Breast epithelium (tissue), 4 donors: ENCODE results near the gene SEMA3C. TPM values are rescaled to one million over a fixed set of nuclear protein-coding genes. Genes with fewer than 3 reads are reported as not detected.

Experiments
- DNase-seq, 2 donors: peaks; one replicate each; pipeline ENCODE4 v3.0.0-alpha.2; 2019; ENCODE audit warnings: low spot score in 2 of 2
- H3K27ac ChIP-seq, 2 donors: fragments of 200-600 bp; sonication (generic) in 1 of 2; one replicate each; pipeline ENCODE4 v1.5.1; 2016 to 2019; ENCODE audit warnings: mild to moderate bottlenecking in 1 of 2
- H3K27me3 ChIP-seq, 2 donors: fragments of 200-600 bp; sonication (generic) in 1 of 2; one replicate each; pipeline versions ENCODE4 v1.5.1 to v1.6.0; 2017 to 2019; ENCODE audit warnings: control low read depth in 1 of 2, mild to moderate bottlenecking in 1 of 2
- H3K36me3 ChIP-seq: fragments of 200-600 bp; one replicate; pipeline ENCODE4 v1.5.1; 2019
- H3K4me1 ChIP-seq, 2 donors: fragments of 200-600 bp; sonication (generic); one replicate each; pipeline ENCODE4 v1.5.1; 2016 to 2019; ENCODE audit warnings: control low read depth in 1 of 2
- H3K4me3 ChIP-seq, 3 donors: fragments of 200-600 bp; sonication (generic); 1 replicate in 2 of 3; 2 replicates in 1 of 3; pipeline ENCODE4 v1.5.1; 2016 to 2019; ENCODE audit warnings: mild to moderate bottlenecking in 3 of 3, moderate library complexity in 2 of 3
- H3K9me3 ChIP-seq, 2 donors: fragments of 200-600 bp; sonication (generic) in 1 of 2; one replicate each; pipeline ENCODE4 v1.5.1; 2016 to 2019; ENCODE audit warnings: control low read depth in 1 of 2
- CTCF ChIP-seq, 3 donors: fragments of 450-650 bp; IDR thresholded peaks; one replicate each; pipeline ENCODE4 v1.5.1; 2016 to 2017; ENCODE audit warnings: antibody characterized with exemption in 3 of 3, mild to moderate bottlenecking in 3 of 3, moderate library complexity in 3 of 3
- POLR2A ChIP-seq: fragments of 450-650 bp; IDR thresholded peaks from one replicate; pipeline ENCODE4 v1.6.1; 2016; ENCODE audit warnings: antibody characterized with exemption, mild to moderate bottlenecking, moderate library complexity
- POLR2AphosphoS5 ChIP-seq, 3 donors: sonication (generic); formaldehyde crosslinking; IDR thresholded peaks; one replicate each; pipeline ENCODE4 v1.6.1; 2017; ENCODE audit warnings: antibody characterized with exemption in 3 of 3
- intact Hi-C: fragments of 100-400 bp; cut with DNase I; formaldehyde crosslinking; loops from one replicate; pipeline ENCODE4 v1.15.1; 2023; ENCODE audit warnings: low total_unique reads
- total RNA-seq, 3 donors: library from RNA; depleted of rRNA; stranded (reverse); fragments of >200 nt; gene quantifications; one replicate each; pipeline ENCODE4 v1.1.0, GENCODE V29; 2016

SEMA3C gene
- total RNA-seq, 3 donors from 2014 or later, result 67.5 to 157 (median 108) TPM

DNA sequence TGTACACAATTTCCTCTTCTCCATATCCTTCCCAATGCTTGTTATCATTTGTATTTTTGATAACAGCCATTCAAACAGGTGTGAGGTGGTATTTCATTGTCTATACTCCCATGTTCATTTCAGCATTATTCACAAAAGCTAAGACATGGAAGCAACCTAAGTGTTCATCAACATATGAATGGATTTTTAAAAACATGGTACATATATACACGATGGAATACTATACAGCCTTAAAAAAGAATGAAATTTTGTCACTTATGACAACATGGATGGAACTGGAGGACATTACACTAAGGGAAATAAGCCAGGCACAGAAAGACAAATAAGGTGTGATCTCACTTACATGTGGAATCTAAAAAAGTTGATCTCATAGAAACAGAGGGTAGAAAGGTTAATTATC is 109.3 kb downstream of the SEMA3C start:
- Histone ChIP-seq H3K4me3 (no peak overlapping the region), H3K9me3 (no peaks in the 10 kb centered on the region), H3K27me3 (no peaks in the 10 kb centered on the region), H3K36me3 (no peaks in the 10 kb centered on the region), H3K27ac (no peak overlapping the region), H3K4me1 (no peaks in the 10 kb centered on the region)
- TF ChIP-seq CTCF (IDR thresholded peaks at IDR 0.05), result no peak
- TF ChIP-seq POLR2A, result no peak
- no peak for TF ChIP-seq POLR2AphosphoS5 (IDR thresholded peaks at IDR 0.05)
- intact Hi-C loops, result no loop called here
- no peak for DNase-seq

GRCh38 chr7:80807166-80807900 is 111.5 kb downstream of the SEMA3C start:
- TF ChIP-seq POLR2A, result no peak
- TF ChIP-seq CTCF (IDR thresholded peaks at IDR 0.05), result no peak
- no peak for TF ChIP-seq POLR2AphosphoS5 (IDR thresholded peaks at IDR 0.05)
- intact Hi-C loops, result no loop called here
- peak overlapping the region in 1 of 2 donors; percentile 19 for H3K27ac ChIP-seq

GRCh38 chr7:80806663-80807062 is 112.2 kb downstream of the SEMA3C start:
- no peak for TF ChIP-seq POLR2AphosphoS5 (IDR thresholded peaks at IDR 0.05)
- no peak for TF ChIP-seq CTCF (IDR thresholded peaks at IDR 0.05)
- no peak for TF ChIP-seq POLR2A
- H3K36me3 ChIP-seq, result no peaks in the 10 kb centered on the region
- intact Hi-C loops, result no loop called here
- no peak for DNase-seq
- H3K4me1 ChIP-seq, result no peaks in the 10 kb centered on the region
- no peak overlapping the region for H3K4me3 ChIP-seq
- H3K27ac ChIP-seq, result peak overlapping the region in 1 of 2 donors; percentile 19
- H3K9me3 ChIP-seq, result no peaks in the 10 kb centered on the region
- H3K27me3 ChIP-seq, result no peaks in the 10 kb centered on the region

More at GRCh38 chr7:80807166-80807900, 111.5 kb downstream of the SEMA3C start:
- no peaks in the 10 kb centered on the region for H3K9me3 ChIP-seq
- no peaks in the 10 kb centered on the region for H3K4me1 ChIP-seq
- no peaks in the 10 kb centered on the region for H3K27me3 ChIP-seq
- no peak overlapping the region for H3K4me3 ChIP-seq
- no peaks in the 10 kb centered on the region for H3K36me3 ChIP-seq
- no peak for DNase-seq

DNA sequence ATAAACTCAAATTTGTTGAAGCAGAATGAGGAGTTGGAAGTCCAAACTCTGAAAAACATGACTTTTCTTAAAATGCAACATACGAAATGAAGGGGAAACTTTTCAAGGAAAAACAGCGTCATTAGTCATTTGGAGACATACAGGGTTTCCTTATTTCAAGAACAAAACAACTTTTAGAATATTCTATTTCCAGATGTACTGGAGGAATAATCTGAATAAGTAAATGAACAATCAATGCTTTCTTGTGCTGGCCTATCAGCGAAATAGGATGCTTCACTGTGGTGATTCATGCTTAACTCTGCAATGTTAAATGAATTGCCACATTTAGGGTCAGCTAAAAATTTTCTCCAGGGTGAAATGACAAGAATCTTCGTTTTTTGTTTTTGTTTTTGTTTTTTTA is 114.3 kb downstream of the SEMA3C start:
- H3K27me3 ChIP-seq, result no peaks in the 10 kb centered on the region
- TF ChIP-seq POLR2A, result no peak
- no peak for TF ChIP-seq POLR2AphosphoS5 (IDR thresholded peaks at IDR 0.05)
- no peak for TF ChIP-seq CTCF (IDR thresholded peaks at IDR 0.05)
- DNase-seq, result no peak
- intact Hi-C loops, result no loop called here
- H3K9me3 ChIP-seq, result no peaks in the 10 kb centered on the region
- no peaks in the 10 kb centered on the region for H3K36me3 ChIP-seq
- H3K4me3 ChIP-seq, result no peak overlapping the region
- no peak overlapping the region for H3K27ac ChIP-seq
- H3K4me1 ChIP-seq, result no peaks in the 10 kb centered on the region

DNA sequence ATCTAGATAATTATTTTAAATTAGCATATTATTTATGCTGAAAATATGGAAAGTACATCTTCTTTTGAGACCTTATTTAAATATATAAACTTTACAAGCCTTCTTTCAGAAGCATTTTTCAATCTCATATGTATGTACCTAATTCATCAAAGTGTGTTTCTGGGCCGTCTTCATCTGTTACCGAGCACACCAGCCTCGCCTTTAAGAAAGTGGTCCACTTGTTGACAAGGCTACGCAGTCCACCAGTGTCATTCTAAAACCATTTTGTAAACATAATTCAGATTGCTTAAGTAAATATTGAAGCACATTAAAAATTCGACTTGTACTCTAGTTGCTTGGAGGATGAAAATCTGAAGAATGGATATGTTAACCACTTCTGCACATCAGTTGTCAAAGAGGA is 116.3 kb downstream of the SEMA3C start:
- H3K27me3 ChIP-seq, result no peaks in the 10 kb centered on the region
- H3K4me3 ChIP-seq, result no peak overlapping the region

More for the DNA sequence above, 116.3 kb downstream of the SEMA3C start:
- H3K27ac ChIP-seq, result no peak overlapping the region
- TF ChIP-seq POLR2AphosphoS5 (IDR thresholded peaks at IDR 0.05), result no peak
- TF ChIP-seq POLR2A, result no peak
- no peak for TF ChIP-seq CTCF (IDR thresholded peaks at IDR 0.05)
- H3K9me3 ChIP-seq, result no peaks in the 10 kb centered on the region
- no peaks in the 10 kb centered on the region for H3K36me3 ChIP-seq
- intact Hi-C loops, result no loop called here
- no peaks in the 10 kb centered on the region for H3K4me1 ChIP-seq
- DNase-seq, result no peak
